ENCODE results near the gene PELI2.

PELI2 gene

GRCh38 chr14:56198438-56198837 lies 80.2 kb downstream of the PELI2 start:
- no peak for DNase-seq (ENCODE audit: extremely low spot score)
- CTCF ChIA-PET, result no interaction called here
- no peak for TF ChIP-seq CTCF (IDR thresholded peaks at IDR 0.05; ENCODE audit: control extremely low read depth, extremely low read depth, low read depth, missing control alignments)
- POLR2A ChIA-PET, result no interaction called here

- ChIA-PET CTCF (no interaction called here), POLR2A (no interaction called here)
- DNase-seq (ENCODE audit: extremely low spot score), result peak; percentile 31
- no peak for TF ChIP-seq CTCF (IDR thresholded peaks at IDR 0.05; ENCODE audit: control extremely low read depth, extremely low read depth, low read depth, missing control alignments)
Measured at GRCh38 chr14:56199095-56199981, 81.1 kb downstream of the PELI2 start.

DNA sequence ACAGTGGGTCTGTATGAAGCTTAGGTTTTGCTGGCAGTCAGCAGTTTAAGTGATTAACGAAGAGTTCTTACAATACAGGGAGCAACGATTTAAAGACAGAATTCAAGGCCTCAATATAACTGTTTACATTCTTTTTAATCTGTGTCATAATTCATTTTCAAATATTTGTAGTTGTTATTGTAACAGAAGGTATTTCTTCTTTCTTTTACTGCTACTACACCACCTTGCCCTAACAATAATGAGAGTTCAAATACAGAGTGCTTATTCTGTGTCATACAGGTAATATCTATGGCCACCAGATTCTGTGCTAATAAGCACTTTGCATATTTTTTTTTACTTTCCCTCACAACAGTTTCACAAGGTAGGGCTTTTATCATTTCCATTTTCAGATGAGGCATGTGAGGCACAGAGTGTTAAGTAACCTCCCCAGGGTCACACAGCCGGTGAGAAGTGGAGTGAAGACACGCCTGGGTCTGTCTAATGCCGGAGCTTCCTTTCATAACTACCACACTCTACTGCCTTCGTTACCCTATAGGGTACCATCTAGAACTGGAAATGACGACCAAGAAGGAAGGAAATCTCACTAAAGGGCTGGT lies 81.9 kb downstream of the PELI2 start:
- no peak for TF ChIP-seq CTCF (IDR thresholded peaks at IDR 0.05; ENCODE audit: control extremely low read depth, extremely low read depth, low read depth, missing control alignments)
- ChIA-PET CTCF (no interaction called here), POLR2A (no interaction called here)
- DNase-seq (ENCODE audit: extremely low spot score), result no peak

DNA sequence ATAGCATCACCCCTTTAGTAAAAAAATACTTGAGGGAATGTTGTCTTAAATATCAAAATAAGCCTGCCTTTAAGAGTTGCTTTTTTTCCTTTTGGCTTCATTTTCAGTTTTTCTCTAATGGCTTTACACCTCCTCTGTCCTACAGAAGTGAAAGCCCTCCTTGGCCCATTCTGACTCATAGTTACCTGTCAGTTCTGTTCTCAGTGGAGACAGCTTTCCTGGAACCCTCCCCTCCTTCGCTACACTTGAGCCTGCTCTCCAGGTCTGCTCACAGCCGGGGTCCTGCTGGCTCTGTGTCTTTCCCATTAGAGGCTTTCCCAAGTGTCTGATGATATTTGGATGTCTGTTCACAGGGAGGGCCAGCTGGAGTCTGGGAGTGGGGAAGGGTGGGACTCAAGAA lies 84.0 kb downstream of the PELI2 start:
- DNase-seq (ENCODE audit: extremely low spot score), result peak; percentile 37
- TF ChIP-seq CTCF (IDR thresholded peaks at IDR 0.05; ENCODE audit: control extremely low read depth, extremely low read depth, low read depth, missing control alignments), result no peak
- CTCF ChIA-PET, result no interaction called here
- POLR2A ChIA-PET, result no interaction called here

- CTCF ChIA-PET, result interaction anchor here (2.1 kb wide), 1 partner anchor 12 kb away, joined by 6 read pairs; no protein-coding TSS in a partner anchor
Measured at GRCh38 chr14:56205881-56206280, 87.7 kb downstream of the PELI2 start.

DNA sequence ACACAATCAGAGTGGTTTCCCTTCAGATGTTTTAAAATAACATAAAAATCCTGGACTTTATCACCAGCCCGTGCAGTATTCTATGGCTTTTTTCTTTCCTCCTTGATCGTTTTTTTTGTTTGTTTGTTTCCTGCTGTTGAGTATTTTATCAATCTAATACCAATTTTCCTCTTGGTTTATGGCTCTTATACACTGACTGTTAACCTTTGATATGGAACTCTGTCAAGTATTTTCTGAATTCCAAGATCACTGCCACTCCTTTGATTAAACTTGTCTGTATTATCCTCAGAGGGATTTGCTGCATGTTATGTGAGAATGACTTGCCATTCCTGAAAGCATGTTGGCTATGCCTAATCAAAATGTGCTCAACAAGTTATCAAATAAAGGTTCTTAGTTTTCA lies 88.4 kb downstream of the PELI2 start:
- CTCF ChIA-PET, result no interaction called here
- no peak for TF ChIP-seq CTCF (IDR thresholded peaks at IDR 0.05; ENCODE audit: control extremely low read depth, extremely low read depth, low read depth, missing control alignments)
- no peak for DNase-seq (ENCODE audit: extremely low spot score)
- POLR2A ChIA-PET, result no interaction called here

More at GRCh38 chr14:56205881-56206280, 87.7 kb downstream of the PELI2 start:
- POLR2A ChIA-PET, result no interaction called here
- TF ChIP-seq CTCF (IDR thresholded peaks at IDR 0.05; ENCODE audit: control extremely low read depth, extremely low read depth, low read depth, missing control alignments), result no peak
- DNase-seq (ENCODE audit: extremely low spot score), result no peak

Measured in GM10248 (cell line).